ENCODE measurements around the gene MYOF. TPM values are rescaled to one million over a fixed set of nuclear protein-coding genes. Genes with fewer than 3 reads are reported as not detected.

Gene MYOF
- total RNA-seq, 4 donors from 2014 or later = 39.6 to 70.4 (median 59.2) TPM

DNA sequence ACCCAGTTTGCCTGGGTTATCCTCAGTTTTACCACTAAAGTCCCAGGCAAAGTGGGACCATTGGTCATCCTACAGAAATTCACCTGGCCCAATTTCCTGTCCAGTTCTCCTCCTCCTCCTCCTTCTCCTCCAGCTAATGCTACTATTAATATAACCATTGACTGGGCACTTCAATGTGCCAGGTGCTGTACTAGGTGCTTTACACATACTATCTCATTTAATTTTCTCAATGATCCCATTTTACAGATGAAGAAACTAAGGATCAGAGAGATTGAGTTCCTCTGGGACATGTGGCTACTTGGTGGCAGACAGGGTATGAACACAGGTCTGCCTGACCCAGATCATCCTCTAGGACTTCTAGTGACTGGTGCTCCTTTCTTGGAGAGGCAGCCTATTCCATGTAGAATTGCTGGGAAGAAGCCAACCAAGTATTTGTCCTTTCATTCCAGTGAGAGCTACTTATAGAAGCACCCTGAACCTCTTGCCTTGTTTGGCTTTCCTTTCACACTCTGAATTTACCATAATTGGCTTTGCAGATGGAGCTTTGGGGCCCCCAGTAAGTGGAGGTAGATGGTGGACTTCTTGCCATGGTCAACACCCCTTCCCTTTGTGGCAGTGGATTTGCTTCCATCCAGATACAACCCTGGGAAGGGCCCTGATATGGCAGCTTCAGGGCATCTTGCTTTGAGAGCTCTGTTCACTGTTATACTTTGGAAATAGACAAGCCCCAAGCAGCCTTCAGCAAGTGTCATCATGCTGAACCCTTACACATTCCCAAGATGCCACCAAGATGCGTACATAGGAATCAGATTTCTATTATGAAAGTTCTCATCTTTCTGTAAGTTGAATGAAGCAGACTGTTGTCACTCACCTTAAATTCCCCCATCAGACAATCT, 78.7 kb downstream of the MYOF start:
- H3K27ac ChIP-seq = no peak overlapping the region
- H3K4me3 ChIP-seq = no peak overlapping the region
- H3K4me1 ChIP-seq = no peaks in the 10 kb centered on the region
- peaks cover 0 to 75% (median 0%) of the 10 kb centered on the region in 3 donors for H3K36me3 ChIP-seq
- TF ChIP-seq, protein P1, sequence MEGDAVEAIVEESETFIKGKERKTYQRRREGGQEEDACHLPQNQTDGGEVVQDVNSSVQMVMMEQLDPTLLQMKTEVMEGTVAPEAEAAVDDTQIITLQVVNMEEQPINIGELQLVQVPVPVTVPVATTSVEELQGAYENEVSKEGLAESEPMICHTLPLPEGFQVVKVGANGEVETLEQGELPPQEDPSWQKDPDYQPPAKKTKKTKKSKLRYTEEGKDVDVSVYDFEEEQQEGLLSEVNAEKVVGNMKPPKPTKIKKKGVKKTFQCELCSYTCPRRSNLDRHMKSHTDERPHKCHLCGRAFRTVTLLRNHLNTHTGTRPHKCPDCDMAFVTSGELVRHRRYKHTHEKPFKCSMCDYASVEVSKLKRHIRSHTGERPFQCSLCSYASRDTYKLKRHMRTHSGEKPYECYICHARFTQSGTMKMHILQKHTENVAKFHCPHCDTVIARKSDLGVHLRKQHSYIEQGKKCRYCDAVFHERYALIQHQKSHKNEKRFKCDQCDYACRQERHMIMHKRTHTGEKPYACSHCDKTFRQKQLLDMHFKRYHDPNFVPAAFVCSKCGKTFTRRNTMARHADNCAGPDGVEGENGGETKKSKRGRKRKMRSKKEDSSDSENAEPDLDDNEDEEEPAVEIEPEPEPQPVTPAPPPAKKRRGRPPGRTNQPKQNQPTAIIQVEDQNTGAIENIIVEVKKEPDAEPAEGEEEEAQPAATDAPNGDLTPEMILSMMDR (IDR thresholded peaks at IDR 0.05) = no peak
- no peak for TF ChIP-seq POLR2A (IDR thresholded peaks at IDR 0.05)
- no peak for TF ChIP-seq EP300 (IDR thresholded peaks at IDR 0.05)
- DNase-seq (ENCODE audit: low spot score in 2 of 2) = no peak
- WGBS, 2 donors = 89 to 95% methylated on average over 1 of the region's 1 CpG
- no peaks in the 10 kb centered on the region for H3K27me3 ChIP-seq
- H3K9me3 ChIP-seq = no peaks in the 10 kb centered on the region

DNA sequence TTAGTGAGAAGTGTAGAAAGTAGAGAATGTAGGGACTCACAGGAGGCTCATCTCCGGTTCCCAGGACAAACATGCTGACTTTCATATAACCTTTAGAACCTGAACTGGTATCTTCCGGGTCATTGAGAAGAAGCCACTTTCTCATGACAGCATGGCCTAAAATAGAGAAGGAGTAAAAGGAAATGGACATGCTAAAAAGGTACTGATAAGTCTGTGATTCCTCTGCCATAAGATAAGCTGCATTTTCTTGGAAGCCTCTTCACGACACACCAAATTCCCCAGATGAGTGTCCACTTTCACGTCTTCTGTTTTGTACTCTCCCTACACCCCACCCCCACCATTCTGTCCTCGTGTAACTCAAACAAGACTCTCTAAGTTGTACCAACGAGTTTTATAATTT, 79.9 kb downstream of the MYOF start:
- no peak for DNase-seq (ENCODE audit: low spot score in 2 of 2)
- no peaks in the 10 kb centered on the region for H3K27me3 ChIP-seq
- no peak overlapping the region for H3K4me3 ChIP-seq
- no peaks in the 10 kb centered on the region for H3K9me3 ChIP-seq
- 72 to 77% methylated on average over 6 of the region's 6 CpGs for WGBS, 2 donors
- peaks cover 0 to 77% (median 0%) of the 10 kb centered on the region in 3 donors for H3K36me3 ChIP-seq
- TF ChIP-seq POLR2A (IDR thresholded peaks at IDR 0.05) (no peak), EP300 (IDR thresholded peaks at IDR 0.05) (no peak)
- TF ChIP-seq, protein P1 (IDR thresholded peaks at IDR 0.05) = no peak
- H3K27ac ChIP-seq = no peak overlapping the region
- H3K4me1 ChIP-seq = no peaks in the 10 kb centered on the region

DNA sequence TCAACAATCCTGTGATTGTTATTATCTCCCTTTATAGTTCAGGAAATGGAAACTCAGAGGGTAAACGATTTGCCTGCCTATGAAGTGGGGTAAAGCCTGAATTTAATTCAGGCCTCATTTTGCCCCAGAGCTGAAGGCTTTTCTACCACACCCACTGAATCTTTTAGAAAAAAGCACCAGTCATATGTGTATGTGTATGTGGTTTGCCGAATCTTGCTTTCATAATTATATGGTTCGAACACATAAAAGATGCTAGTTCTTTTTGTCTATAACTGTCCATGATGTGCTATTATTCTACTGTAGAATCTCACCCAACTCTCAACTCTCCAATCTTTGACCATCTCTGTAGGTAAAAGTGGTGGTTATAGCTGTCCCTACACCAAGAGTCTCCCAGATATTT, 83.6 kb downstream of the MYOF start:
- H3K27ac ChIP-seq = no peak overlapping the region
- H3K4me3 ChIP-seq = no peak overlapping the region
- TF ChIP-seq, protein P1 (IDR thresholded peaks at IDR 0.05) = no peak
- TF ChIP-seq EP300 (IDR thresholded peaks at IDR 0.05) (no peak), POLR2A (IDR thresholded peaks at IDR 0.05) (no peak)
- peaks cover 0 to 77% (median 0%) of the 10 kb centered on the region in 3 donors for H3K36me3 ChIP-seq
- 65 to 74% methylated on average over 3 of the region's 3 CpGs for WGBS, 2 donors
- DNase-seq (ENCODE audit: low spot score in 2 of 2) = no peak
- H3K4me1 ChIP-seq = no peaks in the 10 kb centered on the region
- H3K9me3 ChIP-seq = no peaks in the 10 kb centered on the region
- no peaks in the 10 kb centered on the region for H3K27me3 ChIP-seq

DNA sequence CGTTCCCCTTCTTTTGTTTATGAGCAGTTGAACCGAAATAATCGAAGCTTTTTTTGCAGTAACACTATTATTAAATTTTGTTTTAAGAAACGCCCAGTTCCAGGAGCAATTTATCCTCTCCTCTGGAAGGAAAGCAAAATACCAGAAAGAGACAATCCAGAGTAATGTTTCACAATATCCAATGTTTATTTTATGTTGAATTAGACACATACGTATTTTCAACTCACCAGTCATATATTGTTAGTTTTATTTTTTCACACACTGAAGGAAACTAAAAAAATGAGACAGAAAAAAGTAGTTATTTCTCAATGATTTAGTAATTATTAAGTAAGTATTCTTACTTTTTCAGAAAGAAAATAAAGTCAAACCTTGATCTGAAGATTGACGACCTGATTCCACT, 85.1 kb downstream of the MYOF start:
- Histone ChIP-seq H3K36me3 (peaks cover 0 to 78% (median 0%) of the 10 kb centered on the region in 3 donors), H3K27ac (no peak overlapping the region), H3K4me3 (no peak overlapping the region), H3K4me1 (no peaks in the 10 kb centered on the region), H3K9me3 (no peaks in the 10 kb centered on the region), H3K27me3 (no peaks in the 10 kb centered on the region)
- no peak for TF ChIP-seq EP300 (IDR thresholded peaks at IDR 0.05)
- no peak for TF ChIP-seq POLR2A (IDR thresholded peaks at IDR 0.05)
- TF ChIP-seq, protein P1 (IDR thresholded peaks at IDR 0.05) = no peak
- WGBS, 2 donors = 64 to 65% methylated on average over 6 of the region's 6 CpGs
- DNase-seq (ENCODE audit: low spot score in 2 of 2) = no peak

DNA sequence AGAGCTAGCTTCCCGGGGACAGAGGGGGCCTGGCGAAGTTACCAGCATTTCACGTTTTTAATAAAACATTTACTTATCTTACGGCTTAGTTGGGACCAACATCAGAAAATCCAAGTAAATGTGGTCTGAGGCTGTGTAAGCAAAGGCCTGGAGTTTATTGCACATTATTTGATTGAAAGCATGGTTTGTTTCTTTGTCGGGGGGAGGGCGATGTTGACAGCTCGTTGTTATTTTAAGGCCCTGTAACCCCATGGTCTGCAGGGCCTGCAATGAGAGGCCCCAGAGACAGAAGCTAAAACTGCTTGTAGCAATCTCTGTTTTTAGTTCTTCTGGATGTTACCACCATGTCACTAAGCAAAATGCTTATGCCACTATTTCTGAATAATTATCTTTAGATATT, 88.9 kb downstream of the MYOF start:
- Histone ChIP-seq H3K4me3 (no peak overlapping the region), H3K27ac (no peak overlapping the region), H3K27me3 (no peaks in the 10 kb centered on the region), H3K9me3 (no peaks in the 10 kb centered on the region), H3K36me3 (peaks cover 0 to 44% (median 0%) of the 10 kb centered on the region in 3 donors), H3K4me1 (no peaks in the 10 kb centered on the region)
- 52 to 64% methylated on average over 7 of the region's 7 CpGs for WGBS, 2 donors
- no peak for DNase-seq (ENCODE audit: low spot score in 2 of 2)
- no peak for TF ChIP-seq EP300 (IDR thresholded peaks at IDR 0.05)
- TF ChIP-seq, protein P1 (IDR thresholded peaks at IDR 0.05) = no peak
- TF ChIP-seq POLR2A (IDR thresholded peaks at IDR 0.05) = no peak
